GM12892 (cell line): ENCODE results near the gene CAPZA2.

Experiments
- POLR2A ChIP-seq: IDR thresholded peaks from 2 replicates; pipeline ENCODE4 v1.6.1; 2011; ENCODE audit warnings: low read depth, low read length, control low read depth
- POLR2AphosphoS5 ChIP-seq: IDR thresholded peaks from 2 replicates; pipeline ENCODE4 v1.6.1; 2011; ENCODE audit warnings: low read depth, low read length, control low read depth
- TAF1 ChIP-seq: IDR thresholded peaks from 2 replicates; pipeline ENCODE4 v1.6.1; 2011; ENCODE audit warnings: low read depth, mild to moderate bottlenecking, control low read depth, low read length, borderline replicate concordance

DNA sequence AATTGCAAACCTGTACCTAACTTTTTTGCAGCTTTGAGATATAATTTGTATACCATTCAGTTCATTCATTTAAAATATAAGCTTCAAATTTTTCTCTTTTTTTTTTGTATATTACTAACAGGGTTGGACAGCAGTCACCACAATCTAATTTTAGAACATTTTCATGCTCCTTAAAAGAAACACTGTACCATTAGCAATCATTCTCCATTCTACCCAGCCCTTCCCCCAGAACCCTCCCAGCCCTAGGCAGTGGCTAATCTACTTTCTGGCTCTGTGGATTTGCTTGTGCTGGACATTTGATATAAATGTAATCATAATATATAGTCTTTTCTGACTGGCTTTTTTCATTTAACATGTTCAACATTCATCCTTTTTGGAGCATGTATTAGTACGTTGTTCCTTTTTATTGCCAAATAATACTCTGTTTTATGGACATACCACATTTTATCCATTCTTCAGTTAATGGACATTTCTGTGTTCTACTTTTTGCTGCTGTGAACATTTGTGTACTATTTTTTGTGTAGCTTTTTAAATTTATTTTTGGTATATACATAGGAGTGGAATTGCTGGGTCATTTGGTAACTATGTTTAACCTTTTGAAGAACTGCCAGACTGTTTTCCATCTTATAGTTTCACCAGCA lies 50.0 kb downstream of the CAPZA2 start:
- no peak for TF ChIP-seq TAF1
- TF ChIP-seq POLR2A: no peak
- no peak for TF ChIP-seq POLR2AphosphoS5
